Prostate gland (tissue), 2 donors: ENCODE results near the gene CENPB. TPM values are rescaled to one million over a fixed set of nuclear protein-coding genes. Genes with fewer than 3 reads are reported as not detected.

Source experiments
- DNase-seq: peaks from one replicate; pipeline ENCODE4 v3.0.0-alpha.2; 2019; ENCODE audit warnings: low spot score
- H3K27ac ChIP-seq, 2 donors: fragments of 200-600 bp; sonication (generic); 2 replicates each; pipeline ENCODE4 v1.5.1; 2017 to 2019
- H3K27me3 ChIP-seq: fragments of 200-600 bp; sonication (generic); replicated peaks from 2 replicates; pipeline ENCODE4 v1.5.1; 2019; ENCODE audit not compliant: insufficient read depth
- H3K36me3 ChIP-seq, 2 donors: fragments of 200-600 bp; sonication (generic); 1 replicate in 1 of 2; 2 replicates in 1 of 2; pipeline versions ENCODE4 v1.5.1 to v1.8.1; 2017 to 2019
- H3K4me1 ChIP-seq: fragments of 200-600 bp; sonication (generic); replicated peaks from 2 replicates; pipeline ENCODE4 v1.5.1; 2019
- H3K4me3 ChIP-seq, 2 donors: fragments of 200-600 bp; sonication (generic); 2 replicates each; pipeline ENCODE4 v1.5.1; 2017 to 2019
- H3K9me3 ChIP-seq: fragments of 200-600 bp; sonication (generic); 2 replicates; pipeline ENCODE4 v1.5.1; 2017
- CTCF ChIP-seq, 4 experiments: fragments of 200-600 bp in 2 of 4; fragments of 450-650 bp in 2 of 4; sonication (generic) in 2 of 4; IDR thresholded peaks; 1 replicate in 3 of 4; 2 replicates in 1 of 4; pipeline ENCODE4 v1.5.1; 2016 to 2019; ENCODE audit warnings: antibody characterized with exemption in 4 of 4, mild to moderate bottlenecking in 2 of 4, moderate library complexity in 2 of 4
- POLR2A ChIP-seq: fragments of 450-650 bp; IDR thresholded peaks from one replicate; pipeline ENCODE4 v1.6.1; 2016; ENCODE audit warnings: antibody characterized with exemption, mild to moderate bottlenecking
- POLR2AphosphoS5 ChIP-seq: sonication (generic); formaldehyde crosslinking; IDR thresholded peaks from one replicate; pipeline ENCODE4 v1.6.1; 2017; ENCODE audit warnings: antibody characterized with exemption
- WGBS: methylation state at CpG from one replicate; pipeline ENCODE4 v1.1.5; 2018; 5-methylcytosine and 5-hydroxymethylcytosine counted together
- intact Hi-C: fragments of 100-400 bp; cut with DNase I; formaldehyde crosslinking; loops from one replicate; pipeline ENCODE4 v1.14.2; 2022
- total RNA-seq, 2 donors: library from RNA; depleted of rRNA; stranded (reverse); fragments of >200 nt; gene quantifications; one replicate each; pipeline ENCODE4 v1.1.0, GENCODE V29; 2016

The CENPB gene
- total RNA-seq, 2 donors from 2014 or later: 76.6 to 86.9 TPM

GRCh38 chr20:3775457-3776108 lies 11.0 kb downstream of the CENPB start:
- Histone ChIP-seq H3K9me3 (no peaks in the 10 kb centered on the region), H3K4me1 (no peaks in the 10 kb centered on the region), H3K36me3 (no peaks in the 10 kb centered on the region), H3K27ac (no peak overlapping the region), H3K4me3 (no peak overlapping the region), H3K27me3 (no peaks in the 10 kb centered on the region)
- WGBS: 91% methylated on average over 4 of the region's 4 CpGs
- intact Hi-C loops: loop anchor here (5.0 kb wide), 1 partner anchor 58 kb away; no protein-coding TSS in a partner anchor
- TF ChIP-seq POLR2A (no peak), CTCF (IDR thresholded peaks at IDR 0.05) (no peak), POLR2AphosphoS5 (no peak)
- DNase-seq: no peak

- intact Hi-C loops: no loop called here
- 83% methylated on average over 7 of the region's 7 CpGs for WGBS
- TF ChIP-seq POLR2A (no peak), CTCF (IDR thresholded peaks at IDR 0.05) (no peak), POLR2AphosphoS5 (no peak)
Observed at GRCh38 chr20:3771552-3772058, 14.9 kb downstream of the CENPB start.

GRCh38 chr20:3768342-3769130 lies 18.0 kb downstream of the CENPB start:
- Histone ChIP-seq H3K27me3 (no peaks in the 10 kb centered on the region), H3K27ac (peak overlapping the region; percentile 81 to 88), H3K9me3 (no peaks in the 10 kb centered on the region), H3K4me1 (no peaks in the 10 kb centered on the region), H3K36me3 (no peaks in the 10 kb centered on the region), H3K4me3 (peak overlapping the region; percentile 53 to 54)
- TF ChIP-seq POLR2A (no peak), POLR2AphosphoS5 (no peak), CTCF (IDR thresholded peaks at IDR 0.05) (peak in 3 of 4 experiments; percentile 17 to 47 (median 44))
- intact Hi-C loops: loop anchor here (5.0 kb wide), 1 partner anchor 91 kb away; no protein-coding TSS in a partner anchor
- 2% methylated on average over 47 of the region's 51 CpGs for WGBS
- DNase-seq: peak; percentile 47

More at GRCh38 chr20:3771552-3772058, 14.9 kb downstream of the CENPB start:
- no peak for DNase-seq
- no peaks in the 10 kb centered on the region for H3K9me3 ChIP-seq
- H3K4me1 ChIP-seq: no peaks in the 10 kb centered on the region
- H3K4me3 ChIP-seq: no peak overlapping the region
- H3K27me3 ChIP-seq: no peaks in the 10 kb centered on the region
- H3K27ac ChIP-seq: no peak overlapping the region
- H3K36me3 ChIP-seq: no peaks in the 10 kb centered on the region

GRCh38 chr20:3767427-3768341 lies 18.9 kb downstream of the CENPB start, which contains the start of gene ADISSP:
ADISSP (minus strand) TSS chr20:3767753; CDS start chr20:3760100, 7,653 bp downstream.
- Histone ChIP-seq H3K36me3 (no peaks in the 10 kb centered on the region), H3K27ac (peak within 1 kb of the TSS; percentile 81 to 88), H3K4me3 (peak within 1 kb of the TSS; percentile 53 to 54), H3K4me1 (no peaks in the 10 kb centered on the region), H3K9me3 (no peaks in the 10 kb centered on the region), H3K27me3 (no peaks in the 10 kb centered on the region)
- TF ChIP-seq POLR2AphosphoS5 (peak; percentile 97), CTCF (IDR thresholded peaks at IDR 0.05) (peak in 1 of 4 experiments; percentile 22), POLR2A (peak; percentile 74)
- under 1% methylated on average over 70 of the region's 80 CpGs for WGBS
- intact Hi-C loops: loop anchor here (5.0 kb wide), 1 partner anchor 90 kb away; no protein-coding TSS in a partner anchor
- DNase-seq: peak; percentile 97
